ENCODE measurements around the gene ACOT7.

The ACOT7 gene

GRCh38 chr1:6417961-6418667, 24.5 kb upstream of the ACOT7 start:
- Histone ChIP-seq H4K20me1 (ENCODE audit: insufficient read depth, low read length, poor library complexity, severe bottlenecking) (no peaks in the 10 kb centered on the region), H3K4me3 (ENCODE audit: low read length, poor library complexity, severe bottlenecking) (no peak overlapping the region), H3K9ac (ENCODE audit: low read depth, low read length, poor library complexity, severe bottlenecking) (no peak overlapping the region), H3F3A (ENCODE audit: low read depth) (no peaks in the 10 kb centered on the region), H3K27me3 (ENCODE audit: insufficient read depth, low read length, poor library complexity, severe bottlenecking) (no peaks in the 10 kb centered on the region), H3K4me2 (ENCODE audit: low read depth, low read length, poor library complexity, severe bottlenecking) (no peak overlapping the region), H3K9me2 (replicated peaks; ENCODE audit: low read depth, low read length) (no peaks in the 10 kb centered on the region), H3K4me1 (ENCODE audit: insufficient read depth, low read length, poor library complexity, severe bottlenecking) (peaks cover 4% of the 10 kb centered on the region), H2AFZ (ENCODE audit: low read length) (no peak overlapping the region), H3K79me2 (ENCODE audit: insufficient read depth, low read length) (no peaks in the 10 kb centered on the region), H3K9me3 (ENCODE audit: insufficient read depth, low read depth, low read length) (no peaks in the 10 kb centered on the region), H3K36me3 (ENCODE audit: insufficient read depth, low read length) (no peaks in the 10 kb centered on the region)
- TF ChIP-seq, protein P1, sequence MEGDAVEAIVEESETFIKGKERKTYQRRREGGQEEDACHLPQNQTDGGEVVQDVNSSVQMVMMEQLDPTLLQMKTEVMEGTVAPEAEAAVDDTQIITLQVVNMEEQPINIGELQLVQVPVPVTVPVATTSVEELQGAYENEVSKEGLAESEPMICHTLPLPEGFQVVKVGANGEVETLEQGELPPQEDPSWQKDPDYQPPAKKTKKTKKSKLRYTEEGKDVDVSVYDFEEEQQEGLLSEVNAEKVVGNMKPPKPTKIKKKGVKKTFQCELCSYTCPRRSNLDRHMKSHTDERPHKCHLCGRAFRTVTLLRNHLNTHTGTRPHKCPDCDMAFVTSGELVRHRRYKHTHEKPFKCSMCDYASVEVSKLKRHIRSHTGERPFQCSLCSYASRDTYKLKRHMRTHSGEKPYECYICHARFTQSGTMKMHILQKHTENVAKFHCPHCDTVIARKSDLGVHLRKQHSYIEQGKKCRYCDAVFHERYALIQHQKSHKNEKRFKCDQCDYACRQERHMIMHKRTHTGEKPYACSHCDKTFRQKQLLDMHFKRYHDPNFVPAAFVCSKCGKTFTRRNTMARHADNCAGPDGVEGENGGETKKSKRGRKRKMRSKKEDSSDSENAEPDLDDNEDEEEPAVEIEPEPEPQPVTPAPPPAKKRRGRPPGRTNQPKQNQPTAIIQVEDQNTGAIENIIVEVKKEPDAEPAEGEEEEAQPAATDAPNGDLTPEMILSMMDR (conservative IDR thresholded peaks at IDR 0.05; ENCODE audit: low read length): no peak
- TF ChIP-seq EZH2phosphoT487 (IDR thresholded peaks at IDR 0.05; ENCODE audit: borderline replicate concordance): no peak

DNA sequence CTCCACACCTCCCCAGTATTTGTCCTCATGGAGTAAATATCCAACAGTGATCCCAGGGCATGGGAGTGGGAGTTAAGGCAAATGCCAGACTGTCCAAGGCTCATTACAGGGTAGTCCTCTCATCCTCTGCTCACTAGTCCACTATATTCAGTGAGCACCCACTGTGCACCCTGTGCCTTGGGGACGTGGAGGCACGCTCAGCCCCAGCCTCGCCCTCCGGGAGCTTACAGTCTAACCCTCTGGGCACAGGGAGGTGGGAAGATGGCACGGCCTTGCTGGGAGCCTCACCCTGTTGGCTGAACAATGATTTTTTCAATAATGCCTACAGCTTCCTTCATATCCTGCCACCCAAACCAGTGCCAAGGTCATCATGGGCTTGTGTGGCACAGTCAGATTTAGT, 23.3 kb upstream of the ACOT7 start:
- peaks cover 4% of the 10 kb centered on the region for H3K4me1 ChIP-seq (ENCODE audit: insufficient read depth, low read length, poor library complexity, severe bottlenecking)

DNA sequence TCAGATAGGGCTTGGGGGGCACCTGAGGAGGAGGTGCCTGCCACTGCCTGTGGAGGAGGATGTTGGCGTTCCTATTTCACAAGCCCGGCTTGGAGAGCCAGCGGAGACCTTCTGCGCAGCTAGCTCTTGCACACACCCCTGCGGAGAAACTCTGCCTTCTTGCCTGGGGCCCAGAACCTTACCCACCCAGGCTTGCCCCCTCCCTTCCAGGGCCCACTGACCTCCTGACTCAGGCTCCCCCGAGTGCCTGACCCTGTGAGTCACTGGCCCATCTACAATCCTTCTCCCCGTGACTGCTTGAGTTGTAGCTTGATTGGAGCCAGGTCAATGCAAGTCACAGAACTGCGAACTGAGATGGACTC, 22.7 kb upstream of the ACOT7 start:
- no peak overlapping the region for H3K4me3 ChIP-seq (ENCODE audit: low read length, poor library complexity, severe bottlenecking)
- TF ChIP-seq, protein P1 (conservative IDR thresholded peaks at IDR 0.05; ENCODE audit: low read length): no peak
- no peak for TF ChIP-seq EZH2phosphoT487 (IDR thresholded peaks at IDR 0.05; ENCODE audit: borderline replicate concordance)
- H3K79me2 ChIP-seq (ENCODE audit: insufficient read depth, low read length): no peaks in the 10 kb centered on the region
- no peaks in the 10 kb centered on the region for H3K9me2 ChIP-seq (replicated peaks; ENCODE audit: low read depth, low read length)
- H3K27me3 ChIP-seq (ENCODE audit: insufficient read depth, low read length, poor library complexity, severe bottlenecking): no peaks in the 10 kb centered on the region
- H3F3A ChIP-seq (ENCODE audit: low read depth): no peaks in the 10 kb centered on the region
- no peak overlapping the region for H3K9ac ChIP-seq (ENCODE audit: low read depth, low read length, poor library complexity, severe bottlenecking)
- H3K36me3 ChIP-seq (ENCODE audit: insufficient read depth, low read length): no peaks in the 10 kb centered on the region
- H3K4me1 ChIP-seq (ENCODE audit: insufficient read depth, low read length, poor library complexity, severe bottlenecking): peaks cover 4% of the 10 kb centered on the region
- H2AFZ ChIP-seq (ENCODE audit: low read length): no peak overlapping the region
- H4K20me1 ChIP-seq (ENCODE audit: insufficient read depth, low read length, poor library complexity, severe bottlenecking): no peaks in the 10 kb centered on the region
- no peak overlapping the region for H3K4me2 ChIP-seq (ENCODE audit: low read depth, low read length, poor library complexity, severe bottlenecking)
- no peaks in the 10 kb centered on the region for H3K9me3 ChIP-seq (ENCODE audit: insufficient read depth, low read depth, low read length)

More for the DNA sequence above, 23.3 kb upstream of the ACOT7 start:
- Histone ChIP-seq H3K79me2 (ENCODE audit: insufficient read depth, low read length) (no peaks in the 10 kb centered on the region), H3K9me2 (replicated peaks; ENCODE audit: low read depth, low read length) (no peaks in the 10 kb centered on the region), H3K36me3 (ENCODE audit: insufficient read depth, low read length) (no peaks in the 10 kb centered on the region), H3F3A (ENCODE audit: low read depth) (no peaks in the 10 kb centered on the region), H3K9me3 (ENCODE audit: insufficient read depth, low read depth, low read length) (no peaks in the 10 kb centered on the region), H3K4me3 (ENCODE audit: low read length, poor library complexity, severe bottlenecking) (no peak overlapping the region), H4K20me1 (ENCODE audit: insufficient read depth, low read length, poor library complexity, severe bottlenecking) (no peaks in the 10 kb centered on the region), H3K4me2 (ENCODE audit: low read depth, low read length, poor library complexity, severe bottlenecking) (no peak overlapping the region), H2AFZ (ENCODE audit: low read length) (no peak overlapping the region), H3K9ac (ENCODE audit: low read depth, low read length, poor library complexity, severe bottlenecking) (no peak overlapping the region), H3K27me3 (ENCODE audit: insufficient read depth, low read length, poor library complexity, severe bottlenecking) (no peaks in the 10 kb centered on the region)
- no peak for TF ChIP-seq EZH2phosphoT487 (IDR thresholded peaks at IDR 0.05; ENCODE audit: borderline replicate concordance)
- TF ChIP-seq, protein P1 (conservative IDR thresholded peaks at IDR 0.05; ENCODE audit: low read length): no peak

Data from Loucy (cell line).